Nephron progenitor cell (in vitro differentiated cells): ENCODE results near the gene WASF3.
A peak's percentile ranks its signal among the peaks of the same experiment; 100 is the strongest.
"Not testable (repeated sequence)": the region's sequence is repeated elsewhere in the genome, so short reads cannot be mapped to it uniquely, and the experiment has no call there.

Experiments used
- DNase-seq: peaks from one replicate; pipeline ENCODE4 v3.0.0; 2021
- H3K27ac Mint-ChIP-seq: 2 replicates; pipeline ENCODE4 v1.8.0; 2021; ENCODE audit warnings: mild to moderate bottlenecking, moderate library complexity, mixed read lengths
- H3K27me3 Mint-ChIP-seq: 2 replicates; pipeline ENCODE4 v1.8.0; 2021; ENCODE audit warnings: mild to moderate bottlenecking, low read depth, mixed read lengths; ENCODE audit not compliant: poor library complexity
- H3K36me3 Mint-ChIP-seq: 2 replicates; pipeline ENCODE4 v1.8.0; 2021; ENCODE audit warnings: low read depth, mixed read lengths
- H3K4me1 Mint-ChIP-seq: 2 replicates; pipeline ENCODE4 v1.8.0; 2021; ENCODE audit warnings: mixed read lengths
- H3K4me3 Mint-ChIP-seq: 2 replicates; pipeline ENCODE4 v1.8.0; 2021; ENCODE audit warnings: mild to moderate bottlenecking, moderate library complexity, mixed read lengths
- H3K9me3 Mint-ChIP-seq: 2 replicates; pipeline ENCODE4 v1.8.0; 2021; ENCODE audit warnings: mild to moderate bottlenecking, moderate library complexity, mixed read lengths
- CTCF ChIP-seq: fragments of 200-600 bp; sonication (generic); IDR thresholded peaks from 2 replicates; pipeline ENCODE4 v1.5.0; 2021; ENCODE audit warnings: antibody characterized with exemption

Gene WASF3

GRCh38 chr13:26716984-26717383 is 159.5 kb downstream of the WASF3 start:
- H3K27me3 Mint-ChIP-seq, result peaks cover 12% of the 10 kb centered on the region
- TF ChIP-seq CTCF, result no peak
- DNase-seq, result no peak
- no peaks in the 10 kb centered on the region for H3K4me1 Mint-ChIP-seq
- no peak overlapping the region for H3K4me3 Mint-ChIP-seq
- no peak overlapping the region for H3K27ac Mint-ChIP-seq
- H3K9me3 Mint-ChIP-seq, result peaks cover 21% of the 10 kb centered on the region
- no peaks in the 10 kb centered on the region for H3K36me3 Mint-ChIP-seq

GRCh38 chr13:26718146-26718545 is 160.7 kb downstream of the WASF3 start:
- H3K27ac Mint-ChIP-seq, result no peak overlapping the region
- H3K27me3 Mint-ChIP-seq, result peaks cover 12% of the 10 kb centered on the region
- TF ChIP-seq CTCF, result no peak
- no peak for DNase-seq
- no peaks in the 10 kb centered on the region for H3K4me1 Mint-ChIP-seq
- H3K36me3 Mint-ChIP-seq, result no peaks in the 10 kb centered on the region
- H3K9me3 Mint-ChIP-seq, result peaks cover 21% of the 10 kb centered on the region
- no peak overlapping the region for H3K4me3 Mint-ChIP-seq

GRCh38 chr13:26718872-26719271 is 161.4 kb downstream of the WASF3 start:
- DNase-seq, result no peak
- H3K27me3 Mint-ChIP-seq, result peaks cover 12% of the 10 kb centered on the region
- no peak for TF ChIP-seq CTCF
- H3K4me1 Mint-ChIP-seq, result no peaks in the 10 kb centered on the region
- H3K27ac Mint-ChIP-seq, result no peak overlapping the region
- no peaks in the 10 kb centered on the region for H3K36me3 Mint-ChIP-seq
- peaks cover 16% of the 10 kb centered on the region for H3K9me3 Mint-ChIP-seq
- no peak overlapping the region for H3K4me3 Mint-ChIP-seq

- Mint-ChIP-seq H3K27ac (no peak overlapping the region), H3K27me3 (peaks cover 12% of the 10 kb centered on the region), H3K4me1 (no peaks in the 10 kb centered on the region), H3K36me3 (no peaks in the 10 kb centered on the region), H3K4me3 (no peak overlapping the region), H3K9me3 (peaks cover 14% of the 10 kb centered on the region)
- DNase-seq, result no peak
- TF ChIP-seq CTCF, result no peak
Measured at GRCh38 chr13:26719356-26719945, 162.0 kb downstream of the WASF3 start.

GRCh38 chr13:26721251-26722121 is 164.0 kb downstream of the WASF3 start:
- Mint-ChIP-seq H3K27ac (peak overlapping the region; percentile 27), H3K9me3 (peaks cover 18% of the 10 kb centered on the region), H3K27me3 (peaks cover 12% of the 10 kb centered on the region), H3K4me3 (no peak overlapping the region), H3K36me3 (no peaks in the 10 kb centered on the region), H3K4me1 (no peaks in the 10 kb centered on the region)
- no peak for TF ChIP-seq CTCF
- DNase-seq, result no peak

GRCh38 chr13:26722321-26722720 is 164.8 kb downstream of the WASF3 start:
- H3K27ac Mint-ChIP-seq, result no peak overlapping the region
- TF ChIP-seq CTCF, result no peak
- H3K27me3 Mint-ChIP-seq, result peaks cover 10% of the 10 kb centered on the region
- no peak overlapping the region for H3K4me3 Mint-ChIP-seq
- no peak for DNase-seq
- no peaks in the 10 kb centered on the region for H3K4me1 Mint-ChIP-seq
- no peaks in the 10 kb centered on the region for H3K36me3 Mint-ChIP-seq
- H3K9me3 Mint-ChIP-seq, result peaks cover 18% of the 10 kb centered on the region

GRCh38 chr13:26723620-26724019 is 166.1 kb downstream of the WASF3 start:
- H3K27me3 Mint-ChIP-seq, DNase-seq, H3K4me3 Mint-ChIP-seq, H3K36me3 Mint-ChIP-seq, H3K27ac Mint-ChIP-seq, H3K4me1 Mint-ChIP-seq: not testable (repeated sequence)
- peaks cover 18% of the 10 kb centered on the region for H3K9me3 Mint-ChIP-seq
